WTC11 (cell line): Measurements from ENCODE around the gene AFF3. TPM values are rescaled to one million over a fixed set of nuclear protein-coding genes. Genes with fewer than 3 reads are reported as not detected.

ENCODE experiments used
- ATAC-seq: fragments of 200-7000 bp; cut with Tn5 transposase; 2 replicates; pipeline ENCODE4 v1.10.0; 2021; ENCODE audit warnings: mild to moderate bottlenecking, moderate library complexity
- CTCF ChIA-PET: fragments of 300-600 bp; sonication (Branson Sonifier 250); formaldehyde crosslinking; loops from one replicate; lab custom pipeline; 2021; ENCODE audit warnings: antibody characterized with exemption; lab: Charles Lee
- POLR2A ChIA-PET: fragments of 350-600 bp; sonication (Branson Sonifier 250); formaldehyde crosslinking; loops from one replicate; lab custom pipeline; 2021; ENCODE audit warnings: antibody characterized with exemption; lab: Charles Lee
- DNase-seq: peaks from one replicate; pipeline ENCODE4 v3.0.0; 2021; ENCODE audit warnings: low spot score
- H3K27ac Mint-ChIP-seq: 2 replicates; pipeline ENCODE4 v1.8.0; 2021; ENCODE audit warnings: mixed read lengths
- H3K27me3 Mint-ChIP-seq: 2 replicates; pipeline ENCODE4 v1.8.0; 2021; ENCODE audit warnings: low read depth, mild to moderate bottlenecking, moderate library complexity, mixed read lengths
- H3K36me3 Mint-ChIP-seq: 2 replicates; pipeline ENCODE4 v1.8.0; 2021; ENCODE audit warnings: mixed read lengths
- H3K4me1 Mint-ChIP-seq: 2 replicates; pipeline ENCODE4 v1.8.0; 2022; ENCODE audit warnings: mixed read lengths
- H3K4me3 Mint-ChIP-seq: 2 replicates; pipeline ENCODE4 v1.8.0; 2021; ENCODE audit warnings: mild to moderate bottlenecking, moderate library complexity, mixed read lengths
- H3K9me3 Mint-ChIP-seq: 2 replicates; pipeline ENCODE4 v1.8.0; 2021; ENCODE audit warnings: mixed read lengths
- ELF4 ChIP-seq: sonication (generic); formaldehyde crosslinking; IDR thresholded peaks from 2 replicates; pipeline ENCODE4 v1.8.1; 2022; ENCODE audit warnings: low read depth, mild to moderate bottlenecking, moderate library complexity, missing genetic modification reagents
- EMX1 ChIP-seq: fragments of 250-450 bp; sonication (Bioruptor Pico); IDR thresholded peaks from 2 replicates; pipeline ENCODE4 v1.8.0; 2021; ENCODE audit warnings: mild to moderate bottlenecking
- FOXP1 ChIP-seq: sonication (generic); formaldehyde crosslinking; IDR thresholded peaks from 2 replicates; pipeline ENCODE4 v1.8.0; 2022; ENCODE audit warnings: missing genetic modification reagents, mild to moderate bottlenecking, moderate library complexity, borderline replicate concordance
- GRHL2 ChIP-seq: fragments of 250-450 bp; sonication (Bioruptor Pico); IDR thresholded peaks from 2 replicates; pipeline ENCODE4 v1.8.0; 2022; ENCODE audit warnings: mild to moderate bottlenecking, moderate library complexity; ENCODE audit not compliant: insufficient replicate concordance, severe bottlenecking
- HMGXB4 ChIP-seq: sonication (generic); formaldehyde crosslinking; IDR thresholded peaks from 2 replicates; pipeline ENCODE4 v1.8.1; 2023; ENCODE audit warnings: mild to moderate bottlenecking, moderate library complexity, missing genetic modification reagents
- IRF2 ChIP-seq: sonication (generic); formaldehyde crosslinking; IDR thresholded peaks from 2 replicates; pipeline ENCODE4 v1.8.0; 2022; ENCODE audit warnings: low read depth, missing genetic modification reagents, borderline replicate concordance
- NR2C2 ChIP-seq: sonication (generic); formaldehyde crosslinking; IDR thresholded peaks from 2 replicates; pipeline ENCODE4 v1.8.0; 2022; ENCODE audit warnings: mild to moderate bottlenecking, missing genetic modification reagents
- NR3C1 ChIP-seq: sonication (generic); formaldehyde crosslinking; conservative IDR thresholded peaks from 2 replicates; pipeline ENCODE4 v1.8.1; 2023; ENCODE audit warnings: low read depth, mild to moderate bottlenecking, missing genetic modification reagents
- PRRX2 ChIP-seq: fragments of 250-450 bp; sonication (Bioruptor Pico); IDR thresholded peaks from 2 replicates; pipeline ENCODE4 v1.8.0; 2021; ENCODE audit warnings: mild to moderate bottlenecking
- SMAD3 ChIP-seq: sonication (generic); formaldehyde crosslinking; IDR thresholded peaks from 2 replicates; pipeline ENCODE4 v1.8.0; 2022; ENCODE audit warnings: missing genetic modification reagents, mild to moderate bottlenecking, borderline replicate concordance
- ZBTB21 ChIP-seq: sonication (generic); formaldehyde crosslinking; IDR thresholded peaks from 2 replicates; pipeline ENCODE4 v1.8.1; 2023; ENCODE audit warnings: mild to moderate bottlenecking, missing genetic modification reagents, borderline replicate concordance
- ZMAT4 ChIP-seq: fragments of 250-450 bp; sonication (Bioruptor Pico); IDR thresholded peaks from 2 replicates; pipeline ENCODE4 v1.9.0; 2021; ENCODE audit warnings: mild to moderate bottlenecking
- ZNF532 ChIP-seq: fragments of 250-450 bp; sonication (Bioruptor Pico); IDR thresholded peaks from 2 replicates; pipeline ENCODE4 v1.9.0; 2021; ENCODE audit warnings: mild to moderate bottlenecking, borderline replicate concordance
- ZNF671 ChIP-seq: fragments of 250-450 bp; sonication (Bioruptor Pico); IDR thresholded peaks from 2 replicates; pipeline ENCODE4 v1.8.0; 2021; ENCODE audit warnings: mild to moderate bottlenecking
- total RNA-seq: library from RNA; stranded (reverse); gene quantifications from 3 replicates; pipeline ENCODE4 v1.2.3, GENCODE V29; 2021
- TF ChIP-seq, protein P1 (sequence below): sonication (generic); formaldehyde crosslinking; IDR thresholded peaks from 2 replicates; pipeline ENCODE4 v1.8.1; 2022; ENCODE audit warnings: mild to moderate bottlenecking, moderate library complexity, missing genetic modification reagents
- TF ChIP-seq, protein P2 (sequence below): sonication (generic); formaldehyde crosslinking; IDR thresholded peaks from 2 replicates; pipeline ENCODE4 v1.8.0; 2022; ENCODE audit warnings: mild to moderate bottlenecking, missing genetic modification reagents

The AFF3 gene
- total RNA-seq, 1 experiment from 2014 or later: 1.2 TPM

- ChIA-PET POLR2A (no interaction called here), CTCF (no interaction called here)
- Mint-ChIP-seq H3K4me3 (no peak overlapping the region), H3K36me3 (no peaks in the 10 kb centered on the region), H3K4me1 (peaks cover 11% of the 10 kb centered on the region), H3K9me3 (peaks cover 4% of the 10 kb centered on the region; the same call in 1 of the 2 replicates), H3K27ac (no peak overlapping the region), H3K27me3 (no peaks in the 10 kb centered on the region)
- ATAC-seq (no peak), DNase-seq (no peak)
- TF ChIP-seq ZMAT4 (CRISPR knock-in tag): no peak
- TF ChIP-seq ZNF532: no peak
These were observed 186.0 kb downstream of the AFF3 start for GRCh38 chr2:99956232-99957030.

DNA sequence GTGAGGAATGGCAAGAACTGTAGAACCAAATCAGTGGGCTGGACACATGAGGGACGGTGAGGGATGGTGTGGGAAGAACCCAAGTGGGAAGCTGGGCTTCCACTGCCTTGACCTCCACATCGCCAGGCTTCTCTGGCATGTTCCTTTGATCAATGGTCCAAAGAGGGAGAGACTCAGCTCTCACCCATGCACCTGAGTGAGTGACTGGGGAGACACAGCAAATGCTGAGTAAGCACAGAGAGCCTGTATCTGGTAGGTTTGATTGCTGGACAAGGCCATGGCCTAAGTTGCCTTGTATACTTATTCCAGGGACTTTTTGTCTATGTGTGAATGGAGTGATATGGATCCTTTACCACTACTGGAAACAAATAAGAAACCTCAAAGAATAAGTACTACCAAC, 188.6 kb downstream of the AFF3 start:
- ATAC-seq (no peak), DNase-seq (no peak)
- no peaks in the 10 kb centered on the region for H3K36me3 Mint-ChIP-seq
- peaks cover 4% of the 10 kb centered on the region; the same call in 1 of the 2 replicates for H3K9me3 Mint-ChIP-seq
- H3K4me1 Mint-ChIP-seq: no peaks in the 10 kb centered on the region
- CTCF ChIA-PET: no interaction called here
- POLR2A ChIA-PET: no interaction called here
- H3K27me3 Mint-ChIP-seq: no peaks in the 10 kb centered on the region
- no peak for TF ChIP-seq ELF4
- no peak for TF ChIP-seq EMX1 (CRISPR knock-in tag)
- TF ChIP-seq NR2C2 (CRISPR knock-in tag): no peak
- TF ChIP-seq GRHL2 (CRISPR knock-in tag): no peak
- no peak for TF ChIP-seq SMAD3 (CRISPR knock-in tag)
- TF ChIP-seq IRF2 (CRISPR knock-in tag): no peak
- TF ChIP-seq NR3C1 (CRISPR knock-in tag): no peak
- TF ChIP-seq ZBTB21 (CRISPR knock-in tag): no peak
- no peak for TF ChIP-seq FOXP1 (CRISPR knock-in tag)
- no peak for TF ChIP-seq ZNF671
- TF ChIP-seq, protein P1, sequence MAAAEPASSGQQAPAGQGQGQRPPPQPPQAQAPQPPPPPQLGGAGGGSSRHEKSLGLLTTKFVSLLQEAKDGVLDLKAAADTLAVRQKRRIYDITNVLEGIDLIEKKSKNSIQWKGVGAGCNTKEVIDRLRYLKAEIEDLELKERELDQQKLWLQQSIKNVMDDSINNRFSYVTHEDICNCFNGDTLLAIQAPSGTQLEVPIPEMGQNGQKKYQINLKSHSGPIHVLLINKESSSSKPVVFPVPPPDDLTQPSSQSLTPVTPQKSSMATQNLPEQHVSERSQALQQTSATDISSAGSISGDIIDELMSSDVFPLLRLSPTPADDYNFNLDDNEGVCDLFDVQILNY (CRISPR knock-in tag): no peak
- no peak for TF ChIP-seq PRRX2 (CRISPR knock-in tag)
- TF ChIP-seq, protein P2, sequence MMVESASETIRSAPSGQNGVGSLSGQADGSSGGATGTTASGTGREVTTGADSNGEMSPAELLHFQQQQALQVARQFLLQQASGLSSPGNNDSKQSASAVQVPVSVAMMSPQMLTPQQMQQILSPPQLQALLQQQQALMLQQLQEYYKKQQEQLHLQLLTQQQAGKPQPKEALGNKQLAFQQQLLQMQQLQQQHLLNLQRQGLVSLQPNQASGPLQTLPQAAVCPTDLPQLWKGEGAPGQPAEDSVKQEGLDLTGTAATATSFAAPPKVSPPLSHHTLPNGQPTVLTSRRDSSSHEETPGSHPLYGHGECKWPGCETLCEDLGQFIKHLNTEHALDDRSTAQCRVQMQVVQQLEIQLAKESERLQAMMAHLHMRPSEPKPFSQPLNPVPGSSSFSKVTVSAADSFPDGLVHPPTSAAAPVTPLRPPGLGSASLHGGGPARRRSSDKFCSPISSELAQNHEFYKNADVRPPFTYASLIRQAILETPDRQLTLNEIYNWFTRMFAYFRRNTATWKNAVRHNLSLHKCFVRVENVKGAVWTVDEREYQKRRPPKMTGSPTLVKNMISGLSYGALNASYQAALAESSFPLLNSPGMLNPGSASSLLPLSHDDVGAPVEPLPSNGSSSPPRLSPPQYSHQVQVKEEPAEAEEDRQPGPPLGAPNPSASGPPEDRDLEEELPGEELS (CRISPR knock-in tag): no peak
- TF ChIP-seq HMGXB4 (CRISPR knock-in tag): no peak
- H3K4me3 Mint-ChIP-seq: no peak overlapping the region
- no peak overlapping the region for H3K27ac Mint-ChIP-seq
